Heart right ventricle (tissue), 16 donors: ENCODE results near the gene S100B. TPM values are rescaled to one million over a fixed set of nuclear protein-coding genes. Genes with fewer than 3 reads are reported as not detected.

Experiments used
- ATAC-seq, 8 donors: fragments of 200-7000 bp; cut with Tn5 transposase; one replicate each; pipeline ENCODE4 v1.9.1; 2020; ENCODE audit warnings: mild to moderate bottlenecking in 8 of 8, moderate library complexity in 8 of 8, moderate number of reproducible peaks in 1 of 8
- DNase-seq, 2 donors: peaks; one replicate each; pipeline ENCODE4 v3.0.0-alpha.2; 2020
- H3K27ac ChIP-seq, 10 donors: fragments of 200-600 bp; sonication (generic) in 2 of 10; one replicate each; pipeline versions ENCODE4 v1.5.0 to v1.8.0; 2020 to 2022; ENCODE audit warnings: mild to moderate bottlenecking in 3 of 10
- H3K27me3 ChIP-seq, 7 donors: fragments of 200-600 bp; one replicate each; pipeline ENCODE4 v1.8.0; 2021 to 2022; ENCODE audit warnings: mild to moderate bottlenecking in 2 of 7
- H3K36me3 ChIP-seq, 9 donors: fragments of 200-600 bp; sonication (generic) in 1 of 9; one replicate each; pipeline versions ENCODE4 v1.5.0 to v1.8.0; 2020 to 2022; ENCODE audit warnings: mild to moderate bottlenecking in 2 of 9
- H3K4me1 ChIP-seq, 9 donors: fragments of 200-600 bp; sonication (generic) in 1 of 9; one replicate each; pipeline versions ENCODE4 v1.5.0 to v1.8.0; 2020 to 2022; ENCODE audit warnings: mild to moderate bottlenecking in 4 of 9
- H3K4me3 ChIP-seq, 10 donors: fragments of 200-600 bp; sonication (generic) in 2 of 10; one replicate each; pipeline versions ENCODE4 v1.5.0 to v1.8.0; 2020 to 2022; ENCODE audit warnings: mild to moderate bottlenecking in 7 of 10, moderate library complexity in 2 of 10
- H3K9me3 ChIP-seq, 11 donors: fragments of 200-600 bp in 10 of 11; sonication (generic) in 2 of 11; one replicate each; pipeline versions ENCODE4 v1.5.0 to v1.8.0; 2013 to 2022; ENCODE audit warnings: mild to moderate bottlenecking in 2 of 11, control low read depth in 1 of 11, moderate library complexity in 1 of 11
- WGBS, 2 donors: extraction: QIAGEN DNeasy Blood & Tissue Kit; methylation state at CpG; one replicate each; pipeline ENCODE4 v1.1.7; 2013; ENCODE audit warnings: inconsistent platforms in 1 of 2; 5-methylcytosine and 5-hydroxymethylcytosine counted together
- intact Hi-C, 10 donors: fragments of 100-400 bp; cut with DNase I; formaldehyde crosslinking; loops; one replicate each; pipeline versions ENCODE4 v1.11.1 to v1.14.2; 2022
- polyA plus RNA-seq, 2 donors: library from polyadenylated mRNA; stranded (reverse); fragments of 200-250 nt; gene quantifications; one replicate each; pipeline ENCODE4 v1.2.3, GENCODE V29; 2013
- total RNA-seq, 10 donors: library from RNA; stranded (reverse); fragmentation: NEBNext Ultra II Directional in 3 of 10; extraction: Animal tissue kit (Norgen Biotek cat#: 25700) in 3 of 10; gene quantifications; one replicate each; pipeline versions ENCODE4 v1.2.1 to v1.2.4, GENCODE V29; 2021 to 2023
- TF ChIP-seq, protein P1 (sequence below), 9 donors: fragments of 200-600 bp; sonication (generic) in 2 of 9; IDR thresholded peaks; one replicate each; pipeline versions ENCODE4 v1.5.0 to v1.8.0; 2021 to 2022; ENCODE audit warnings: antibody characterized with exemption in 9 of 9, mild to moderate bottlenecking in 5 of 9, moderate library complexity in 1 of 9
- donor health status: Arrhythmogenic right ventricular cardiomyopathy.
- donor health status: ischemic (EF 13 %, LVEDD 7.1; RV severe dilation, severe dysfunction).
- donor health status: healthy with polysubstance abuse.
- donor health status: DM: no; HTN: yes; CAD: no.
- donor health status: DM: no; HTN: no; CAD: no.
- donor health status: ischemic (EF 25% LVEDD 6.9; RV normal size, moderate dysfunction).
- donor health status: ischemic (EF 25% LVEDD 5.7; RV mildly dilated, moderate dysfunction).
- donor health status: healthy.
- donor health status: DM: yes; HTN: yes; CAD: no.
- donor health status: Ischemic cardiomyopathy.
- donor health status: ischemic (EF 35%, LVEDD 5.7; RV mildly dilated, moderate dysfunction).
- donor health status: nonischemic (EF 11% LVEDD 7.7; RV severe dilation, severe dysfunction).
- donor health status: DM: yes; HTN: yes; CAD: no.
- donor health status: PGD.
- donor health status: ischemic (EF 29% LVEDD 5.4; RV normal size, mild dysfunction).
- donor health status: nonischemic (EF 23%, LVEDD 6.1; RV moderate dilation, normal function).

S100B gene
- total and polyA plus RNA-seq, 12 donors = 0.53 to 11.7 (median 3.6) TPM; not detected in 1

DNA sequence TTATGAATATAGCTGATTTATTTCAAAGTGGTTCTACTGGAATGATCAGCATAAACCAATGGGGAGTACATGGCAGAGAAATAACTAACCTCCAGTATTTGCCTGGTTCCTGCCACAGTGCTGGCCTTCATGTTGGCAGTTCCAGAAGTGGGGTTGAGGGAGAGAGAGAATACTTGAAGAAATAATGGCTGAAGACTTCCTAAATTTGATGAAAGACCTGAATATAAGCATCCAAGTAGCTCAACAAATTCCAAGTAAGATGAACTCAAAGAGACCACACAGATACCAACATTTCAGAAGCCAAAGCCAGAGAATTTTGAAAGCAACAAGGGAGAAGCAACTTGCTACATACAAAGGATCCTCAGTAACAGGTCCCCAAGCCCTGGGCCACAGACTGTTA, 34.3 kb downstream of the S100B start:
- no peak overlapping the region for H3K4me3 ChIP-seq
- peaks cover 0 to 17% (median 6%) of the 10 kb centered on the region in 9 donors for H3K4me1 ChIP-seq
- ATAC-seq (no peak), DNase-seq (no peak)
- H3K27ac ChIP-seq = peak overlapping the region in 7 of 10 donors; percentile 11 to 68 (median 57)
- TF ChIP-seq, protein P1, sequence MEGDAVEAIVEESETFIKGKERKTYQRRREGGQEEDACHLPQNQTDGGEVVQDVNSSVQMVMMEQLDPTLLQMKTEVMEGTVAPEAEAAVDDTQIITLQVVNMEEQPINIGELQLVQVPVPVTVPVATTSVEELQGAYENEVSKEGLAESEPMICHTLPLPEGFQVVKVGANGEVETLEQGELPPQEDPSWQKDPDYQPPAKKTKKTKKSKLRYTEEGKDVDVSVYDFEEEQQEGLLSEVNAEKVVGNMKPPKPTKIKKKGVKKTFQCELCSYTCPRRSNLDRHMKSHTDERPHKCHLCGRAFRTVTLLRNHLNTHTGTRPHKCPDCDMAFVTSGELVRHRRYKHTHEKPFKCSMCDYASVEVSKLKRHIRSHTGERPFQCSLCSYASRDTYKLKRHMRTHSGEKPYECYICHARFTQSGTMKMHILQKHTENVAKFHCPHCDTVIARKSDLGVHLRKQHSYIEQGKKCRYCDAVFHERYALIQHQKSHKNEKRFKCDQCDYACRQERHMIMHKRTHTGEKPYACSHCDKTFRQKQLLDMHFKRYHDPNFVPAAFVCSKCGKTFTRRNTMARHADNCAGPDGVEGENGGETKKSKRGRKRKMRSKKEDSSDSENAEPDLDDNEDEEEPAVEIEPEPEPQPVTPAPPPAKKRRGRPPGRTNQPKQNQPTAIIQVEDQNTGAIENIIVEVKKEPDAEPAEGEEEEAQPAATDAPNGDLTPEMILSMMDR (IDR thresholded peaks at IDR 0.05) = no peak
- H3K36me3 ChIP-seq = peaks cover 0 to 80% (median 49%) of the 10 kb centered on the region in 9 donors
- H3K9me3 ChIP-seq = peaks cover 0 to 26% (median 3%) of the 10 kb centered on the region in 11 donors
- intact Hi-C loops = no loop called here
- no peaks in the 10 kb centered on the region for H3K27me3 ChIP-seq

DNA sequence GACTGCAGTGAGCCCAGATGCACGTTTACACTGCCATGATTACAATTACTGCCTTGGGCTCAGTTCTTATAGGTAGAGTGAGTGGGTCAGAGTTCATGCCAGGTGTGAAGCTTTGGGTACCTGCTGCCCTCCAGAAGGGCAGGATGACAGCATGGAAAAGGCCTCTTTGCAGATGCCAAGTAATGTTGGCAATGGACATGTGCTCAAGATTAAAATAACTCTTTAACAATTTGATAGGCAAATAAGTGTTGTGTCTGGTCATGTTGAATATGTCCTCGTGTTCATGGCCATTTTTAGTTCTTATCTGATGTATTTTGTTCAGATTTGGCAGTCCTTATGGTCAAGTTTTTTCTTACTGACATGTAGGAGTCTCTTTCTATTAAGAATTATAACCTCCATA, 34.8 kb downstream of the S100B start:
- Histone ChIP-seq H3K27me3 (no peaks in the 10 kb centered on the region), H3K9me3 (peaks cover 0 to 26% (median 3%) of the 10 kb centered on the region in 11 donors), H3K4me1 (peaks cover 0 to 12% (median 6%) of the 10 kb centered on the region in 9 donors), H3K36me3 (peaks cover 0 to 85% (median 52%) of the 10 kb centered on the region in 9 donors), H3K4me3 (no peak overlapping the region), H3K27ac (peak overlapping the region in 6 of 10 donors; percentile 45 to 68 (median 58))
- 46 to 54% methylated on average over 2 of the region's 2 CpGs for WGBS, 2 donors
- TF ChIP-seq, protein P1 (IDR thresholded peaks at IDR 0.05) = no peak
- intact Hi-C loops = no loop called here
- no peak for DNase-seq
- peak; percentile 64 to 88 (median 74) for ATAC-seq

GRCh38 chr21:46569081-46569480, 35.8 kb downstream of the S100B start:
- Histone ChIP-seq H3K27ac (peak overlapping the region in 2 of 10 donors; percentile 57), H3K4me1 (peaks cover 0 to 11% (median 6%) of the 10 kb centered on the region in 9 donors), H3K36me3 (peaks cover 0 to 95% (median 59%) of the 10 kb centered on the region in 9 donors), H3K4me3 (no peak overlapping the region), H3K9me3 (peaks cover 0 to 26% (median 3%) of the 10 kb centered on the region in 11 donors), H3K27me3 (no peaks in the 10 kb centered on the region)
- DNase-seq (no peak), ATAC-seq (no peak)
- WGBS, 2 donors = 96 to 99% methylated on average over 1 of the region's 1 CpG
- intact Hi-C loops = no loop called here
- TF ChIP-seq, protein P1 (IDR thresholded peaks at IDR 0.05) = no peak

DNA sequence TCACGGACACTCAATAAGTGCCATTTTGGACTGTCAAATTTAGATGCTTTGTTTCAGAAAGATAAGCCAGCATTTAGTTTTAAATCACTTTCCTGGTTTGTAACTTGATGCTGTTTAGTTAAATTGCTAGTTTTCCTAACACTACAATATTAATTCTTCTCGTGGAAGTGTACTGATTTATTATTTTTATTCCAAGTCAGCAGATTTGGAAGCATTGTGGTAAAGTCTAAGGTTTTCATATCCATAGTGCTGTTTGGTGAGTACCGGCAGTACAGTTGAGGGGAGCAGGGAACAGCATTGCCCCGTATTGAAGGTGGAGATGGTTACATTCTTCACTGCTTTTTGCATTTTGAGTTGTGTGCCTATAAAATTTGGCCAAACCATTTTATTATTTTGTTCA, 36.3 kb downstream of the S100B start:
- no peak overlapping the region for H3K27ac ChIP-seq

More for the DNA sequence above, 36.3 kb downstream of the S100B start:
- Histone ChIP-seq H3K27me3 (no peaks in the 10 kb centered on the region), H3K36me3 (peaks cover 0 to 99% (median 64%) of the 10 kb centered on the region in 9 donors), H3K9me3 (peaks cover 0 to 22% (median 3%) of the 10 kb centered on the region in 11 donors), H3K4me3 (no peak overlapping the region), H3K4me1 (peaks cover 0 to 11% (median 6%) of the 10 kb centered on the region in 9 donors)
- TF ChIP-seq, protein P1 (IDR thresholded peaks at IDR 0.05) = no peak
- WGBS, 2 donors = 97 to 98% methylated on average over 4 of the region's 4 CpGs
- ATAC-seq (no peak), DNase-seq (no peak)
- intact Hi-C loops = no loop called here
